Measurements from ENCODE around the gene RNU1-3. TPM values are rescaled to one million over a fixed set of nuclear protein-coding genes. Genes with fewer than 3 reads are reported as not detected.
"Not testable (repeated sequence)": the region's sequence is repeated elsewhere in the genome, so short reads cannot be mapped to it uniquely, and the experiment has no call there.

The RNU1-3 gene
- total RNA-seq, 4 donors from 2014 or later: under 0.01 TPM; not detected in 1

- not testable (repeated sequence) for ATAC-seq, H3K9me3 ChIP-seq, H3K4me1 ChIP-seq, H3K4me3 ChIP-seq, H3K27me3 ChIP-seq, H3K27ac ChIP-seq
- H3K36me3 ChIP-seq: peaks cover 0 to 100% of the 10 kb centered on the region in 2 donors
- peak in 1 of 2 donors; percentile 7 for TF ChIP-seq POLR2A (IDR thresholded peaks at IDR 0.05)
- 92% methylated on average over 21 of the region's 21 CpGs for WGBS, 2 donors (ENCODE audit: low coverage in 1 of 2)
Observed at GRCh38 chr1:16629916-16630530, 36.7 kb downstream of the RNU1-3 start.

- WGBS, 2 donors (ENCODE audit: low coverage in 1 of 2): 84 to 90% methylated on average over 18 of the region's 19 CpGs
- no peaks in the 10 kb centered on the region for H3K27me3 ChIP-seq
- H3K36me3 ChIP-seq: peaks cover 0 to 100% of the 10 kb centered on the region in 2 donors
- TF ChIP-seq POLR2A (IDR thresholded peaks at IDR 0.05): no peak
- no peak for TF ChIP-seq EP300 (IDR thresholded peaks at IDR 0.05)
- no peak for TF ChIP-seq CTCF (IDR thresholded peaks at IDR 0.05)
- TF ChIP-seq POLR2AphosphoS5 (IDR thresholded peaks at IDR 0.05): no peak
- no peaks in the 10 kb centered on the region for H3K4me1 ChIP-seq
- no peak overlapping the region for H3K27ac ChIP-seq
- no peak overlapping the region for H3K4me3 ChIP-seq
- no peaks in the 10 kb centered on the region for H3K9me3 ChIP-seq
- ATAC-seq: no peak
Observed at GRCh38 chr1:16628361-16629111, 38.2 kb downstream of the RNU1-3 start.

GRCh38 chr1:16626409-16626983, 40.3 kb downstream of the RNU1-3 start:
- H3K27ac ChIP-seq, H3K9me3 ChIP-seq, ATAC-seq, H3K4me1 ChIP-seq, H3K27me3 ChIP-seq, H3K4me3 ChIP-seq: not testable (repeated sequence)
- WGBS, 2 donors (ENCODE audit: low coverage in 1 of 2): 81 to 85% methylated on average over 12 to 14 of the region's 15 CpGs
- peaks cover 0 to 100% of the 10 kb centered on the region in 2 donors for H3K36me3 ChIP-seq

- no peak overlapping the region for H3K27ac ChIP-seq
- peaks cover 0 to 6% (median 0%) of the 10 kb centered on the region in 3 donors for H3K4me1 ChIP-seq
- ATAC-seq: no peak
- TF ChIP-seq CTCF (IDR thresholded peaks at IDR 0.05): no peak
- 82 to 86% methylated on average over 16 to 17 of the region's 25 CpGs for WGBS, 2 donors (ENCODE audit: low coverage in 1 of 2)
- peaks cover 0 to 96% of the 10 kb centered on the region in 2 donors for H3K36me3 ChIP-seq
- no peaks in the 10 kb centered on the region for H3K9me3 ChIP-seq
- no peak overlapping the region for H3K4me3 ChIP-seq
- no peaks in the 10 kb centered on the region for H3K27me3 ChIP-seq
Observed at GRCh38 chr1:16625497-16626408, 41.0 kb downstream of the RNU1-3 start.

GRCh38 chr1:16623812-16624719, 42.7 kb downstream of the RNU1-3 start:
- not testable (repeated sequence) for H3K9me3 ChIP-seq, H3K27me3 ChIP-seq, ATAC-seq, H3K4me1 ChIP-seq, H3K27ac ChIP-seq, H3K4me3 ChIP-seq
- 76 to 78% methylated on average over 15 to 26 of the region's 27 CpGs for WGBS, 2 donors (ENCODE audit: low coverage in 1 of 2)
- H3K36me3 ChIP-seq: peaks cover 0 to 90% of the 10 kb centered on the region in 2 donors

- not testable (repeated sequence) for ATAC-seq, H3K27me3 ChIP-seq, H3K4me3 ChIP-seq, H3K4me1 ChIP-seq, H3K27ac ChIP-seq, H3K9me3 ChIP-seq
- 76 to 81% methylated on average over 7 of the region's 7 CpGs for WGBS, 2 donors (ENCODE audit: low coverage in 1 of 2)
- H3K36me3 ChIP-seq: peaks cover 0 to 89% of the 10 kb centered on the region in 2 donors
Observed at GRCh38 chr1:16623337-16623736, 43.4 kb downstream of the RNU1-3 start.

- not testable (repeated sequence) for H3K27ac ChIP-seq, H3K4me1 ChIP-seq, H3K27me3 ChIP-seq, H3K9me3 ChIP-seq, H3K4me3 ChIP-seq, ATAC-seq
- 85 to 87% methylated on average over 4 to 7 of the region's 9 CpGs for WGBS, 2 donors (ENCODE audit: low coverage in 1 of 2)
- peaks cover 0 to 82% of the 10 kb centered on the region in 2 donors for H3K36me3 ChIP-seq
Observed at GRCh38 chr1:16621681-16622315, 45.0 kb downstream of the RNU1-3 start.

Measured in gastroesophageal sphincter (tissue), 4 donors.